VCaP (cell line): ENCODE measurements around the gene CAPN14.
"Not testable (repeated sequence)": the region's sequence is repeated elsewhere in the genome, so short reads cannot be mapped to it uniquely, and the experiment has no call there.

Experiments
- H3K27ac ChIP-seq: fragments of 450-650 bp; 2 replicates; pipeline ENCODE4 v1.5.1; 2017
- CTCF ChIP-seq: fragments of 450-650 bp; conservative IDR thresholded peaks from 2 replicates; pipeline ENCODE4 v1.5.1; 2017; ENCODE audit warnings: mild to moderate bottlenecking, moderate library complexity

The CAPN14 gene

DNA sequence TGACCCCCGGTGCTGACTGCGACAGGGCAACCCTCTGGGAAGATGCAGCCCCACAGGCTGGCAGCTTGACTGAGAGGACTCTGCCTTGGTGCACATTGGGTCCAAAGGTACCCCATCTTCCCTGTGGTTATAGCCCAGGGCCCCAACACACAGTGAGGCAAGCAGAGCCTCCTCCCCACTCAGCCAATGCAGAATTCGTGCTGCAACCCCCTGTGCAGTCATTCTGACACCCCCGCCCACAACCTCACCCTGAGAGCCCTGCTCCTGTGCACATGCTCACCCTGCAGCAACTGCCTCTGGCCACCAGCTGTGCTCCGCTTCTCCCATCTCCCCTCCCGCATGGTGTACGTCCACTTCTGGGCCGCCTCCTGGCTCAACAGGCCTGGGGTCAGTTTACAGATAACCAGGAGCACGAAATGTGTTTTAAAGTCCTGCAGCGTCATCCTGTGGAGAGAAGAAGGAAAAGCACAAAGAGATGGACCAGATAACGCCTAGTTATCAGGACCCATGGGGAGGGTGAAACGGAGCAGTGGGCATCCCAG, 24.4 kb downstream of the CAPN14 start:
- H3K27ac ChIP-seq = no peak overlapping the region
- TF ChIP-seq CTCF = no peak

DNA sequence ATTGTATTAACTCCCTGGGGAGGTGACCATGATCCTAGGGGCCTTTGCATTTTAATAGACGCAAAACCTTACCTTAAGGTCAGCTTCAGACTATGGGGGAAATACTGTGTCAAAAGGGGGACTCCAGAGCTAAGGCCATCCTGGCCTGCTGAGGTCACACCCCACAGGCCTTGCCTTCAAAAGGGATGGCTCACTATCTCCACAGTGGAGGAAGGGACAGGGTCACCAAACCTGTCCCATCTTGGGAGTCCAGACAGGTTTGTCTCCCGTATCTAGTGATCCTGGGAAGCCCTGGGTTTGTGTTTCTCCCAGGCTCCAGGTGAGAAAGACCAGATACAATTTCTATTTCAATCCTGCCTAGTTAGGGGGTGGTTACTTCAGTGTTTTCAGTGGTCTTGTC, 24.9 kb downstream of the CAPN14 start:
- no peak for TF ChIP-seq CTCF
- no peak overlapping the region for H3K27ac ChIP-seq

- no peak overlapping the region for H3K27ac ChIP-seq
- no peak for TF ChIP-seq CTCF
These were observed 25.4 kb downstream of the CAPN14 start for GRCh38 chr2:31191931-31192330.

GRCh38 chr2:31190188-31190587, 27.1 kb downstream of the CAPN14 start:
- TF ChIP-seq CTCF = no peak
- H3K27ac ChIP-seq = no peak overlapping the region

- TF ChIP-seq CTCF = no peak
- H3K27ac ChIP-seq = peak overlapping the region; percentile 28; the same call in 1 of the 2 replicates
These were observed 28.2 kb downstream of the CAPN14 start for GRCh38 chr2:31189141-31189540.

- peak overlapping the region; percentile 28 for H3K27ac ChIP-seq
- no peak for TF ChIP-seq CTCF
These were observed 29.2 kb downstream of the CAPN14 start for GRCh38 chr2:31188131-31188530.

GRCh38 chr2:31187166-31187565, 30.1 kb downstream of the CAPN14 start:
- no peak overlapping the region for H3K27ac ChIP-seq
- no peak for TF ChIP-seq CTCF

DNA sequence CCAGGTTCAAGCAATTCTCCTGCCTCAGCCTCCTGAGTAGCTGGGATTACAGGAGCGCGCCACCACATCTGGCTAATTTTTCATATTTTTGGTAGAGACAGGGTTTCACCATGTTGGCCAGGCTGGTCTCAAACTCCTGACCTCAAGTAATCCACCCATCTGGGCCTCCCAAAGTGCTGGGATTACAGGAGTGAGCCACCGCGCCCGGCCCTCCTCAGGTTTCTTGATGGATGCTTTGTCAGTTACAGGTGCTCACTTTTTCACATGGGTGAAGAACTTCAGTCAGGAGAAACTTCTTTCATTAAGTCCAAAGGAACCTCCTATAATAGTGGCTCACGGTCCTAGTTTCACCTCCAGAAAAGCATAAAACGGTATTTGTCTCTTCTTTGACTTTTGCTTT, 33.3 kb downstream of the CAPN14 start:
- H3K27ac ChIP-seq = not testable (repeated sequence)
